Transverse colon (tissue), 4 donors: ENCODE data around the gene TRAPPC2.

ENCODE experiments used
- CTCF ChIP-seq, 5 experiments: fragments of 200-600 bp in 3 of 5; fragments of 450-650 bp in 2 of 5; sonication (generic) in 3 of 5; IDR thresholded peaks; 1 replicate in 2 of 5; 2 replicates in 3 of 5; pipeline ENCODE4 v1.5.1; 2016 to 2017; ENCODE audit warnings: antibody characterized with exemption in 5 of 5, inconsistent platforms in 3 of 5, mild to moderate bottlenecking in 2 of 5, moderate library complexity in 1 of 5
- POLR2A ChIP-seq: fragments of 450-650 bp; IDR thresholded peaks from one replicate; pipeline ENCODE4 v1.6.1; 2016; ENCODE audit warnings: antibody characterized with exemption, mild to moderate bottlenecking, moderate library complexity
- POLR2AphosphoS5 ChIP-seq, 3 donors: sonication (generic); formaldehyde crosslinking; IDR thresholded peaks; one replicate each; pipeline ENCODE4 v1.6.1; 2016; ENCODE audit warnings: antibody characterized with exemption in 3 of 3

- TF ChIP-seq CTCF (IDR thresholded peaks at IDR 0.05): peak in 1 of 5 experiments; percentile 16
- TF ChIP-seq POLR2AphosphoS5 (IDR thresholded peaks at IDR 0.05): peak; percentile 98 to 99 (median 98)
- TF ChIP-seq POLR2A: peak; percentile 98
These were observed at the start of gene TRAPPC2, which contains the start of gene OFD1 for GRCh38 chrX:13734278-13735172.
